ENCODE results near the gene DOCK10.

DOCK10 gene

DNA sequence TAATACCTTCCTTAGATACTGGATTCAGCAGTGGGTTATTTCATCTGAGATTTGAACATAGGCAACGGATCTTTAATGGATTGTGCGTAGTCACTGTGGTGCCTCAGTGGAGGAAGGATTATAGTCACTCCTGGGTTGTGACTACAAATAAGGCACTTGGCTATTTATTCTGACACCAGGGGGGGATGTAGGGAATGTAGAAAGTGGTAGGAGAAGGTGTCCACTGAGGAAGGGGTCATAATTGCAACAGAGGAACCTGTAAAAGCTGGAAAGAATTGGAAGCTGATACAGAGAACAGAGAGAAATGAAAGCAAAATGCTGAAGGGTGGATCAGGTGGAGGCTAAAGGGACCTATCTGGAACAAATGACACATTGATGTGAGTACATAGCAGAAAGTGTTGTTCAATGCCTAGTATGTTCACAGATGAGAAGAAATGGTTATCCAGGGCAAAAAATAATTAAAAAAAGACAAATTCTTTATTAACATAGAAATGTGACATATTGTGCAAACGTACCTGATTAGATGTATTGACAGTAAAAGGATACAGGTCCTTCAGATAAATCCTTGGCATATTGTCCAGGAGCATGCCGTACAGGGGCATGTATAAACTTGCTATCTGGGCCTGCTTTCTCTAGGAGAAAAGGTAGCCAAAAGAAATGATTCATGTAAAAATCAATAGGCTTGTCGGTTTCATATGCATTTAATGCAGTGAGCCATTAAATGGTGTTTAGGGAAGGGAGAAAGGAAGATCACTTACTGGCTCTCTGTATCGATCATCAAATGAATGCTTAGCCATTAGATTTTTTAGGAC, 234.9 kb downstream of the DOCK10 start:
- Histone ChIP-seq H3K9ac (ENCODE audit: low read depth, low read length) (no peak overlapping the region), H3K4me1 (ENCODE audit: control insufficient read depth, insufficient read depth, low read length) (peaks cover 5% of the 10 kb centered on the region), H3K27me3 (ENCODE audit: control insufficient read depth, insufficient read depth, low read length) (no peaks in the 10 kb centered on the region), H3K4me3 (ENCODE audit: low read length) (no peak overlapping the region), H3K4me2 (ENCODE audit: low read length) (no peak overlapping the region), H3K9me3 (replicated peaks; ENCODE audit: low read length) (no peaks in the 10 kb centered on the region), H3K36me3 (ENCODE audit: insufficient read depth, low read length) (peaks cover 57% of the 10 kb centered on the region)

DNA sequence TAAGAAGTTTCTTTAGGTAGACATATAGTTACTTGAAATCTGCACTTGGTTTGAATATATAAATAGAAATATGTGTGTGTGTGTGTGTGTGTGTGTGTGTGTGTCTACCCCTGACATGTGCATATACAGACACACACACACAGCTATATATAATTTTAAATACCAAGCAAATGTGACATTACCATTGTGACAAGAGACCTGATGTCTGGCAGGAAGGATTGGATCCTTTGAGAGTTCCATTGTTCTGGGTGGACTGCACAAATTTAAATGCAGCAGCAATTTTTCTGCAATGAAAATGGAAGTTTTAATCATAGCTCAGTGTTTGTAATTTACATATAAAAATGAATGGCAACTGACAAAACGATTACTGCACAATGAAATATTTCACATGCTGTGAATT, 238.3 kb downstream of the DOCK10 start:
- peaks cover 84% of the 10 kb centered on the region for H3K36me3 ChIP-seq (ENCODE audit: insufficient read depth, low read length)

DNA sequence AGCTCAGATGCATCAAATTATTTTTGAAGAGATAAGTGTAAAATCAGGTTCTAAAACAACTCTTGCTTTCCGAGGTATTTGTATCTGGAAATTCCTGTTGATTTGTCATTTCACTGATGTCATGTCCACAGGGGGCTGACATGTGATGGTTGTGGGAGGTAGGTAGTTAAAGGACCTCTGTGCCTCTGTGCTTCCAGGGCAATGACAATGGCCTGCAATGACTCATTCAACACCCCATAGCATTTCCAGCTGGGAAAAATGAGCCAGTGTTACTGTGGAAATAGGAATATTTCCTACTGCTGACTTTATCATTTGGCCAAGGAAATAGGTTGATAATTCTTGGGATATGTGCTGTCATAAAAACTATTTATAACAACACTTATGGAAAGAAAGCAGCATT, 239.9 kb downstream of the DOCK10 start:
- peaks cover 96% of the 10 kb centered on the region for H3K36me3 ChIP-seq (ENCODE audit: insufficient read depth, low read length)
- no peak overlapping the region for H3K9ac ChIP-seq (ENCODE audit: low read depth, low read length)
- H3K9me3 ChIP-seq (replicated peaks; ENCODE audit: low read length), result no peaks in the 10 kb centered on the region
- H3K4me3 ChIP-seq (ENCODE audit: low read length), result no peak overlapping the region
- H3K4me2 ChIP-seq (ENCODE audit: low read length), result no peak overlapping the region
- no peaks in the 10 kb centered on the region for H3K27me3 ChIP-seq (ENCODE audit: control insufficient read depth, insufficient read depth, low read length)
- H3K4me1 ChIP-seq (ENCODE audit: control insufficient read depth, insufficient read depth, low read length), result peaks cover 6% of the 10 kb centered on the region

More for the DNA sequence above, 238.3 kb downstream of the DOCK10 start:
- H3K4me1 ChIP-seq (ENCODE audit: control insufficient read depth, insufficient read depth, low read length), result peaks cover 6% of the 10 kb centered on the region
- no peak overlapping the region for H3K4me2 ChIP-seq (ENCODE audit: low read length)
- H3K9me3 ChIP-seq (replicated peaks; ENCODE audit: low read length), result no peaks in the 10 kb centered on the region
- no peak overlapping the region for H3K9ac ChIP-seq (ENCODE audit: low read depth, low read length)
- no peaks in the 10 kb centered on the region for H3K27me3 ChIP-seq (ENCODE audit: control insufficient read depth, insufficient read depth, low read length)
- H3K4me3 ChIP-seq (ENCODE audit: low read length), result no peak overlapping the region

DNA sequence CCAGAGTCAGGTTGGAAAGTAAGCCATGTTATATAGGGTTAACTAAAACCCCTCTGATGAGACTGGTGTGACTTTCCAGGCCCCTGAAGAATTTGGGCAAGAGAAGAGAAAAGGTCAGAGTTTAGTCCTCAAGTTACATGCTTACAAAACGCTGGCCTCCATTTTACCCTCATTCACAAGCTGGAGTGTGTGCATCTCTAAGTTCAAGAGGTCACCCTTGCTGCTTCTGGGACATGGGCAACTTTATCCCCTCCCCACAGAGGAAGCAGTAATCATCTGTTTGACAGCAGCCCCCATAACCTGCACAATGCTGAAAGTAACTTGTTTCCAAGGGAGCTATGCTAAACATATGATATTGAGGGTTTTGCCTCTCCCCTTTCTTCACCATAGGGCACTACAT, 240.9 kb downstream of the DOCK10 start:
- no peaks in the 10 kb centered on the region for H3K9me3 ChIP-seq (replicated peaks; ENCODE audit: low read length)

GRCh38 chr2:224799691-224800090, 242.6 kb downstream of the DOCK10 start:
- H3K36me3 ChIP-seq (ENCODE audit: insufficient read depth, low read length), result peaks cover 96% of the 10 kb centered on the region

More for the DNA sequence above, 240.9 kb downstream of the DOCK10 start:
- H3K4me1 ChIP-seq (ENCODE audit: control insufficient read depth, insufficient read depth, low read length), result peaks cover 6% of the 10 kb centered on the region
- H3K9ac ChIP-seq (ENCODE audit: low read depth, low read length), result no peak overlapping the region
- H3K4me2 ChIP-seq (ENCODE audit: low read length), result no peak overlapping the region
- no peaks in the 10 kb centered on the region for H3K27me3 ChIP-seq (ENCODE audit: control insufficient read depth, insufficient read depth, low read length)
- no peak overlapping the region for H3K4me3 ChIP-seq (ENCODE audit: low read length)
- H3K36me3 ChIP-seq (ENCODE audit: insufficient read depth, low read length), result peaks cover 98% of the 10 kb centered on the region

DNA sequence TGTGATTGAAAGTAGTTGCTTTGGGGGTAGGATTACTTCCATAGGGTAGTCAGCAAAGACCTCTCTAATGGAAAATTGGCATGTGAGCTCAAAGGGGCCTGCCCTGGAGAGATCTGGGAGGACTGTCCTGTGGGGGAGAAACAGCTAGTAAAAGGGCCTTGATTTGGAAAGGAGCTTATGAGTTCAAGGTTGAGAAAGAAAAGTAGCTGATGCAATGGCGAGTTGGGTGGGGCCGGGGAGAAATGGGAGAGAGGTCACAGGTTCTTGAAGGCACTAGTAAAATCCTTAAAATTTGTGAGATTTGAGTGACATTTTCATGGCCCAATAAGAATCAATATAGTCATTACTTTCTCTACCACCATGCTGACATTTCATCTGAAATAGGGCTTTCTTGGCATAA, 244.1 kb downstream of the DOCK10 start:
- Histone ChIP-seq H3K9me3 (replicated peaks; ENCODE audit: low read length) (no peaks in the 10 kb centered on the region), H3K4me1 (ENCODE audit: control insufficient read depth, insufficient read depth, low read length) (peaks cover 6% of the 10 kb centered on the region), H3K4me3 (ENCODE audit: low read length) (no peak overlapping the region), H3K4me2 (ENCODE audit: low read length) (no peak overlapping the region), H3K27me3 (ENCODE audit: control insufficient read depth, insufficient read depth, low read length) (no peaks in the 10 kb centered on the region), H3K9ac (ENCODE audit: low read depth, low read length) (no peak overlapping the region), H3K36me3 (ENCODE audit: insufficient read depth, low read length) (peaks cover 94% of the 10 kb centered on the region)

More at GRCh38 chr2:224799691-224800090, 242.6 kb downstream of the DOCK10 start:
- H3K9ac ChIP-seq (ENCODE audit: low read depth, low read length), result no peak overlapping the region
- H3K4me3 ChIP-seq (ENCODE audit: low read length), result no peak overlapping the region
- no peaks in the 10 kb centered on the region for H3K27me3 ChIP-seq (ENCODE audit: control insufficient read depth, insufficient read depth, low read length)
- H3K4me2 ChIP-seq (ENCODE audit: low read length), result no peak overlapping the region
- no peaks in the 10 kb centered on the region for H3K9me3 ChIP-seq (replicated peaks; ENCODE audit: low read length)
- H3K4me1 ChIP-seq (ENCODE audit: control insufficient read depth, insufficient read depth, low read length), result peaks cover 6% of the 10 kb centered on the region

DNA sequence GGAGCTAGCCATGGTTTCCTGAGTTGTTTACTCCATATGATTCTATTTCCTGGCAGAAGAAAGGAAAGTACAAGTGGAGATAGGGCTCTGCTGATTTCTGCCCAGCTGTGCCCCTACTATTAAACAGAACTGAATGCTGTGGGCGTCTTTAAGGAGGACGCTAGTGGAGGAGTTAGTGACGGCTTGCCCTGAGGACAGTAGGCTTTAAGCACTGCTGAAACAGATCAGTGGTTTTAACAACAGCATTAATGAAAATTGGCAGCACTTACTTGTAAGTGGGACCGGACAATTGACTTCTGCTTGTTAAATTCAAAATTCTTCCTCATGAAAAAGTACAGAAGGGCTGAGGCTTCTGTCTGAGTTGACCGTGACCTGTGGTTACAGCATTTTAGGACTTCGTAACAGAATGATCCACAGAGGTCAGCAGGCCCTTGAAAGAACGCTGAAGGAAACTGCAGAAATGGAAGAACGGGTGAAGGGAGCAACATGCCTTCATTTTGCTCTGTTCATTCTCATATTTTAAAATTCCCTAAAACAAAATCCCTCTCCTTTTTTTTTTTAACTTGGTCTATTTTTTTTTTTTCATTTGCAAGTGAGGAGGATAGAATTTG, 245.5 kb downstream of the DOCK10 start:
- peaks cover 90% of the 10 kb centered on the region for H3K36me3 ChIP-seq (ENCODE audit: insufficient read depth, low read length)
- no peak overlapping the region for H3K4me3 ChIP-seq (ENCODE audit: low read length)

GRCh38 chr2:224793946-224794345, 248.3 kb downstream of the DOCK10 start:
- H3K36me3 ChIP-seq (ENCODE audit: insufficient read depth, low read length), result peaks cover 84% of the 10 kb centered on the region

More for the DNA sequence above, 245.5 kb downstream of the DOCK10 start:
- H3K4me2 ChIP-seq (ENCODE audit: low read length), result no peak overlapping the region
- H3K9ac ChIP-seq (ENCODE audit: low read depth, low read length), result no peak overlapping the region
- H3K4me1 ChIP-seq (ENCODE audit: control insufficient read depth, insufficient read depth, low read length), result no peaks in the 10 kb centered on the region
- H3K9me3 ChIP-seq (replicated peaks; ENCODE audit: low read length), result no peaks in the 10 kb centered on the region
- no peaks in the 10 kb centered on the region for H3K27me3 ChIP-seq (ENCODE audit: control insufficient read depth, insufficient read depth, low read length)

DNA sequence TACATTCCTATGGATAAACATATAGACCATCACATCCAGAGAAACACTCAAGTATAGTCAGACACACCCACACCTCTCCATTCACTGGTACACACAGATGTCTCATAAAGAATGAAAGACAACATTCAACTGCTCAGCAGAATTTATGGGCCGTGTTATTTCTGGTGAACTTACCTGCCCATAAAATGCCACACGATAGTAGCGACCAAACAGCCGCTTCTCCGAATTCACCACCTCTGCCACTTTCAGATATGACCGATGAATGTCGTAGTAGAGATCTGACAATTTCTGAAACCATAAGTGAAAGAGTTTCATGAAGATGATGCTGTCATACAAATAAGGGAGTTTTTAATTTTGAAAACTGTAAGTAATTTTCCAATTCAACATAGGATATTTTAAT, 255.4 kb downstream of the DOCK10 start:
- Histone ChIP-seq H3K27me3 (ENCODE audit: control insufficient read depth, insufficient read depth, low read length) (no peaks in the 10 kb centered on the region), H3K36me3 (ENCODE audit: insufficient read depth, low read length) (peaks cover 78% of the 10 kb centered on the region), H3K4me2 (ENCODE audit: low read length) (no peak overlapping the region), H3K9me3 (replicated peaks; ENCODE audit: low read length) (no peaks in the 10 kb centered on the region), H3K4me3 (ENCODE audit: low read length) (no peak overlapping the region), H3K4me1 (ENCODE audit: control insufficient read depth, insufficient read depth, low read length) (no peaks in the 10 kb centered on the region), H3K9ac (ENCODE audit: low read depth, low read length) (no peak overlapping the region)

More at GRCh38 chr2:224793946-224794345, 248.3 kb downstream of the DOCK10 start:
- Histone ChIP-seq H3K27me3 (ENCODE audit: control insufficient read depth, insufficient read depth, low read length) (no peaks in the 10 kb centered on the region), H3K9me3 (replicated peaks; ENCODE audit: low read length) (no peaks in the 10 kb centered on the region), H3K4me3 (ENCODE audit: low read length) (no peak overlapping the region), H3K4me1 (ENCODE audit: control insufficient read depth, insufficient read depth, low read length) (no peaks in the 10 kb centered on the region), H3K9ac (ENCODE audit: low read depth, low read length) (no peak overlapping the region), H3K4me2 (ENCODE audit: low read length) (no peak overlapping the region)

DNA sequence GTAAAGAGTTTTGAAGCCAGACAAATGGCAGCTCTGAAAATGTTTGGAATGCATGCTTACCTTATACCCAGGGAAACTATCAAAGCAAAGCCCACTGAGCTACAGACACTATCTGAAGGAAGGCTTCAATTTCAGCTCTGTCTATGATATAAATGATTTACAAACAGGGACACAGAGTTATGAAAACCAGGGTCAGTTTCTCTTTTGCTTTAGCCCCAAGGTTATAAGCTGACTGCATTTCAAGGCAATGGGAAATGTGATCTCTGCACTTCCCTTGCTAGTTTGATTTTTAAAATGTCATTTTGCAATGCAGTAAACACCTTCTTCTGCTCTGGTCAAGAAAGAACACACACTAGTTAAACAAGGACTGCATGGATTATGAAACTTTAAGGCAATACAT, 260.9 kb downstream of the DOCK10 start:
- Histone ChIP-seq H3K4me1 (ENCODE audit: control insufficient read depth, insufficient read depth, low read length) (no peaks in the 10 kb centered on the region), H3K9me3 (replicated peaks; ENCODE audit: low read length) (no peaks in the 10 kb centered on the region), H3K9ac (ENCODE audit: low read depth, low read length) (no peak overlapping the region), H3K27me3 (ENCODE audit: control insufficient read depth, insufficient read depth, low read length) (no peaks in the 10 kb centered on the region), H3K36me3 (ENCODE audit: insufficient read depth, low read length) (peaks cover 63% of the 10 kb centered on the region), H3K4me2 (ENCODE audit: low read length) (no peak overlapping the region), H3K4me3 (ENCODE audit: low read length) (no peak overlapping the region)

DNA sequence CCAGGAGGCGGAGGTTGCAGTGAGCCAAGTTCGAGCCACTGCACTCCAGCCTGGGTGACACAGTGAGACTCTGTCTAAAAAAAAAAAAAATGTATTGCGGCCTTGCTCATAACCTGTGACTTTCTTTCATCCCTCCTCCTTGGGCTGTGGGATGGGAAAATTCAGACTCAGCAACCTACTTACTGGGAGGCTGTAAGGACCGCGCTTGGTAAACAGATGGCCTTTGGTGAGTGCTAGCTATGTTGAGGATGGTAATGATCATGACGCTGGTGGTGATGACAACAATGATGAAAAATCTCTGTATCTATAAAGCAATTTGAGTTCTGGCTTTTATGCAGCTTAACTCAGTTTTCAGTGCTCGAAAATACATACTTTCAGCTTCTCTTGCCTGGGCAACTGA, 261.4 kb downstream of the DOCK10 start:
- no peaks in the 10 kb centered on the region for H3K27me3 ChIP-seq (ENCODE audit: control insufficient read depth, insufficient read depth, low read length)
- H3K9ac ChIP-seq (ENCODE audit: low read depth, low read length), result no peak overlapping the region
- H3K36me3 ChIP-seq (ENCODE audit: insufficient read depth, low read length), result peaks cover 63% of the 10 kb centered on the region

DNA sequence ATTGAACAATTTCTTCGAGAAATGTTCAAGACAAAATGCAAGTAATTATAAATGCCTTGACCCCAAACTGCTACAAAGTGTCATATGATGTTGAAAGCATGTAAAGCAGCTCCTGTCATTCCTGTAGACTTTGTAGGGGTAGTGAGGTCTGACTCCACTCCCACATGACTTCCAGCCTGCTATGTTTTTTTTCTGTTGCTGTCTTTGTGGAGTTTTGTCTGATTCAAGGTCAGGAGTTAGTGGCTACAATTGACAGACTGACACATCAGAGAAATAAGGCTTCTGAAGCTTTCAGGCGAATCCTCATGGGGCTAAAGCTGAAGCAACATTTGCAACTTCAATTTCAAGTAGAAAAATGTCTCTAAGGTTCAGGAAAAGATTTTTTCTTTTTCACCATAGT, 262.2 kb downstream of the DOCK10 start:
- Histone ChIP-seq H3K4me2 (ENCODE audit: low read length) (no peak overlapping the region), H3K9me3 (replicated peaks; ENCODE audit: low read length) (no peaks in the 10 kb centered on the region), H3K4me1 (ENCODE audit: control insufficient read depth, insufficient read depth, low read length) (no peaks in the 10 kb centered on the region)

More for the DNA sequence above, 261.4 kb downstream of the DOCK10 start:
- Histone ChIP-seq H3K4me1 (ENCODE audit: control insufficient read depth, insufficient read depth, low read length) (no peaks in the 10 kb centered on the region), H3K9me3 (replicated peaks; ENCODE audit: low read length) (no peaks in the 10 kb centered on the region), H3K4me3 (ENCODE audit: low read length) (no peak overlapping the region), H3K4me2 (ENCODE audit: low read length) (no peak overlapping the region)

More for the DNA sequence above, 262.2 kb downstream of the DOCK10 start:
- H3K4me3 ChIP-seq (ENCODE audit: low read length), result no peak overlapping the region
- H3K36me3 ChIP-seq (ENCODE audit: insufficient read depth, low read length), result peaks cover 61% of the 10 kb centered on the region
- H3K9ac ChIP-seq (ENCODE audit: low read depth, low read length), result no peak overlapping the region
- no peaks in the 10 kb centered on the region for H3K27me3 ChIP-seq (ENCODE audit: control insufficient read depth, insufficient read depth, low read length)

All from skeletal muscle satellite cell (primary cell).